Vagina (tissue), 2 donors: ENCODE data around the gene KIF21A. TPM values are rescaled to one million over a fixed set of nuclear protein-coding genes. Genes with fewer than 3 reads are reported as not detected.

Experiments used
- DNase-seq, 2 donors: peaks; one replicate each; pipeline ENCODE4 v3.0.0-alpha.2; 2017; ENCODE audit errors: extremely low spot score in 2 of 2
- H3K27ac ChIP-seq: fragments of 200-600 bp; sonication (generic); one replicate; pipeline ENCODE4 v1.5.1; 2019
- H3K27me3 ChIP-seq: fragments of 200-600 bp; sonication (generic); one replicate; pipeline ENCODE4 v1.5.1; 2019
- H3K36me3 ChIP-seq, 2 donors: fragments of 200-600 bp; sonication (generic); one replicate each; pipeline ENCODE4 v1.5.1; 2017 to 2019
- H3K4me1 ChIP-seq: fragments of 200-600 bp; sonication (generic); one replicate; pipeline ENCODE4 v1.5.1; 2019
- H3K4me3 ChIP-seq, 2 donors: fragments of 200-600 bp; sonication (generic); 1 replicate in 1 of 2; 2 replicates in 1 of 2; pipeline ENCODE4 v1.5.1; 2016 to 2019
- H3K9me3 ChIP-seq: fragments of 200-600 bp; sonication (generic); one replicate; pipeline ENCODE4 v1.5.1; 2019
- POLR2A ChIP-seq, 2 donors: fragments of 450-650 bp; IDR thresholded peaks; one replicate each; pipeline ENCODE4 v1.6.1; 2017; ENCODE audit warnings: antibody characterized with exemption in 2 of 2, mild to moderate bottlenecking in 2 of 2, moderate library complexity in 2 of 2
- POLR2AphosphoS5 ChIP-seq, 2 donors: sonication (generic); formaldehyde crosslinking; IDR thresholded peaks; one replicate each; pipeline ENCODE4 v1.9.0; 2017; ENCODE audit warnings: antibody characterized with exemption in 2 of 2, mild to moderate bottlenecking in 2 of 2, low read depth in 1 of 2; ENCODE audit not compliant: insufficient read depth in 1 of 2
- intact Hi-C: fragments of 100-400 bp; cut with DNase I; formaldehyde crosslinking; loops from one replicate; pipeline ENCODE4 v1.15.1; 2023
- total RNA-seq: library from RNA; depleted of rRNA; stranded (reverse); fragments of >200 nt; gene quantifications from one replicate; pipeline ENCODE4 v1.2.3, GENCODE V29; 2016
- TF ChIP-seq, protein P1 (sequence below), 3 experiments: fragments of 450-650 bp in 2 of 3; fragments of 200-600 bp in 1 of 3; sonication (generic) in 1 of 3; IDR thresholded peaks; one replicate each; pipeline ENCODE4 v1.5.1; 2017 to 2019; ENCODE audit warnings: antibody characterized with exemption in 3 of 3, mild to moderate bottlenecking in 2 of 3, moderate library complexity in 2 of 3

KIF21A gene, protein sequence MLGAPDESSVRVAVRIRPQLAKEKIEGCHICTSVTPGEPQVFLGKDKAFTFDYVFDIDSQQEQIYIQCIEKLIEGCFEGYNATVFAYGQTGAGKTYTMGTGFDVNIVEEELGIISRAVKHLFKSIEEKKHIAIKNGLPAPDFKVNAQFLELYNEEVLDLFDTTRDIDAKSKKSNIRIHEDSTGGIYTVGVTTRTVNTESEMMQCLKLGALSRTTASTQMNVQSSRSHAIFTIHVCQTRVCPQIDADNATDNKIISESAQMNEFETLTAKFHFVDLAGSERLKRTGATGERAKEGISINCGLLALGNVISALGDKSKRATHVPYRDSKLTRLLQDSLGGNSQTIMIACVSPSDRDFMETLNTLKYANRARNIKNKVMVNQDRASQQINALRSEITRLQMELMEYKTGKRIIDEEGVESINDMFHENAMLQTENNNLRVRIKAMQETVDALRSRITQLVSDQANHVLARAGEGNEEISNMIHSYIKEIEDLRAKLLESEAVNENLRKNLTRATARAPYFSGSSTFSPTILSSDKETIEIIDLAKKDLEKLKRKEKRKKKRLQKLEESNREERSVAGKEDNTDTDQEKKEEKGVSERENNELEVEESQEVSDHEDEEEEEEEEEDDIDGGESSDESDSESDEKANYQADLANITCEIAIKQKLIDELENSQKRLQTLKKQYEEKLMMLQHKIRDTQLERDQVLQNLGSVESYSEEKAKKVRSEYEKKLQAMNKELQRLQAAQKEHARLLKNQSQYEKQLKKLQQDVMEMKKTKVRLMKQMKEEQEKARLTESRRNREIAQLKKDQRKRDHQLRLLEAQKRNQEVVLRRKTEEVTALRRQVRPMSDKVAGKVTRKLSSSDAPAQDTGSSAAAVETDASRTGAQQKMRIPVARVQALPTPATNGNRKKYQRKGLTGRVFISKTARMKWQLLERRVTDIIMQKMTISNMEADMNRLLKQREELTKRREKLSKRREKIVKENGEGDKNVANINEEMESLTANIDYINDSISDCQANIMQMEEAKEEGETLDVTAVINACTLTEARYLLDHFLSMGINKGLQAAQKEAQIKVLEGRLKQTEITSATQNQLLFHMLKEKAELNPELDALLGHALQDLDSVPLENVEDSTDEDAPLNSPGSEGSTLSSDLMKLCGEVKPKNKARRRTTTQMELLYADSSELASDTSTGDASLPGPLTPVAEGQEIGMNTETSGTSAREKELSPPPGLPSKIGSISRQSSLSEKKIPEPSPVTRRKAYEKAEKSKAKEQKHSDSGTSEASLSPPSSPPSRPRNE (N-terminal part only)
- total RNA-seq, result 26.3 TPM

DNA sequence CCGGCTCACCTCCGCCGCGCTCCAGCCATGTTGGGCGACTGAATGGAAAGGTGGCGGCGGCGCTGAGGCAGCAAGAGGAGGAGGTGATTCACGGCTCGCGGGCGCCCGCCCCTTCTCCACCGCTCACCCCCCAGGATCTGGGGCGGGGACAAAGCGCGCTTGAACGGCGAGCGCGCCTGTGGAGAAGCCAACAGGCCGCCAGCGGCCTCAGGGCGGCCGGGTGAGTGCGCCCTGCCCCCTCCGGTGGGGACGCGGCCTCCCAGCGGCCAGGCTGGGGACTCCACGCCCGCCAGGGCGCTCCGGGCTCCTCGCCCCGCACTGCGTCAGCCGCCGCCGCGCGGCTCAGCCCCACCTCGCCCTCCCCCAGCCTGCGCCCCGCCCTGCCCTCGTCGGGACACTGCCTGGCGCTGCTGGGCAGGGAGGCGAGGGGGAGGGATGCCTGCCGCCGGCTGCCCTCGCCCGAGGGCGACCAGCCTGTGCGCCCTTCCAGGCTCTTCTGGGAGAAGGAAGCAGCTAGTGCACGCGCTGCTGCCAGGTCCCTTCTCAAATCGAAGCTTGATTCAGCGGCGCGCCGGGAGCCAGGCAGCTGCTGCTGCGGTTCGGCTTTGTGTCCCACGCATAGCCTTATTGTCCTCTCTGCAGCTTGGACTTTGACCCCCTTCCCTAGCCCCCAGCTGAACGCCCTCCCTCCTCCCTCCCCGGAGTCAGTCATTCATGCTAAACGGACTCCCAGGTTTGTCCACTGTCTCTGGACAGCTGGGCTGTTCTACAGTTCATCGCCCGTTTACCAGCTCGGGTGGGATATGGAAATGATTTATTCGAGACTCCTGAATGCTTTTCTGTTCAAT, at the start of gene KIF21A:
Gene KIF21A (minus strand): TSS at position 40 of the 848 bp plus-strand sequence. CDS start 150 bp downstream, outside the sequence.
- no peaks in the 10 kb centered on the region for H3K36me3 ChIP-seq
- DNase-seq, result peak in 1 of 2 donors; percentile 91
- H3K27me3 ChIP-seq, result no peaks in the 10 kb centered on the region
- H3K4me1 ChIP-seq, result peaks cover 10% of the 10 kb centered on the region
- peak within 1 kb of the TSS; percentile 82 to 83 for H3K4me3 ChIP-seq
- peak within 1 kb of the TSS; percentile 89 for H3K27ac ChIP-seq
- TF ChIP-seq POLR2A (IDR thresholded peaks at IDR 0.05) (peak in 1 of 2 donors; percentile 45), POLR2AphosphoS5 (IDR thresholded peaks at IDR 0.05; ENCODE audit: insufficient read depth in 1 of 2, low read depth in 1 of 2) (peak in 1 of 2 donors; percentile 69)
- TF ChIP-seq, protein P1, sequence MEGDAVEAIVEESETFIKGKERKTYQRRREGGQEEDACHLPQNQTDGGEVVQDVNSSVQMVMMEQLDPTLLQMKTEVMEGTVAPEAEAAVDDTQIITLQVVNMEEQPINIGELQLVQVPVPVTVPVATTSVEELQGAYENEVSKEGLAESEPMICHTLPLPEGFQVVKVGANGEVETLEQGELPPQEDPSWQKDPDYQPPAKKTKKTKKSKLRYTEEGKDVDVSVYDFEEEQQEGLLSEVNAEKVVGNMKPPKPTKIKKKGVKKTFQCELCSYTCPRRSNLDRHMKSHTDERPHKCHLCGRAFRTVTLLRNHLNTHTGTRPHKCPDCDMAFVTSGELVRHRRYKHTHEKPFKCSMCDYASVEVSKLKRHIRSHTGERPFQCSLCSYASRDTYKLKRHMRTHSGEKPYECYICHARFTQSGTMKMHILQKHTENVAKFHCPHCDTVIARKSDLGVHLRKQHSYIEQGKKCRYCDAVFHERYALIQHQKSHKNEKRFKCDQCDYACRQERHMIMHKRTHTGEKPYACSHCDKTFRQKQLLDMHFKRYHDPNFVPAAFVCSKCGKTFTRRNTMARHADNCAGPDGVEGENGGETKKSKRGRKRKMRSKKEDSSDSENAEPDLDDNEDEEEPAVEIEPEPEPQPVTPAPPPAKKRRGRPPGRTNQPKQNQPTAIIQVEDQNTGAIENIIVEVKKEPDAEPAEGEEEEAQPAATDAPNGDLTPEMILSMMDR (IDR thresholded peaks at IDR 0.05), result peak in 1 of 3 experiments; percentile 68
- intact Hi-C loops, result no loop called here
- H3K9me3 ChIP-seq, result no peaks in the 10 kb centered on the region

DNA sequence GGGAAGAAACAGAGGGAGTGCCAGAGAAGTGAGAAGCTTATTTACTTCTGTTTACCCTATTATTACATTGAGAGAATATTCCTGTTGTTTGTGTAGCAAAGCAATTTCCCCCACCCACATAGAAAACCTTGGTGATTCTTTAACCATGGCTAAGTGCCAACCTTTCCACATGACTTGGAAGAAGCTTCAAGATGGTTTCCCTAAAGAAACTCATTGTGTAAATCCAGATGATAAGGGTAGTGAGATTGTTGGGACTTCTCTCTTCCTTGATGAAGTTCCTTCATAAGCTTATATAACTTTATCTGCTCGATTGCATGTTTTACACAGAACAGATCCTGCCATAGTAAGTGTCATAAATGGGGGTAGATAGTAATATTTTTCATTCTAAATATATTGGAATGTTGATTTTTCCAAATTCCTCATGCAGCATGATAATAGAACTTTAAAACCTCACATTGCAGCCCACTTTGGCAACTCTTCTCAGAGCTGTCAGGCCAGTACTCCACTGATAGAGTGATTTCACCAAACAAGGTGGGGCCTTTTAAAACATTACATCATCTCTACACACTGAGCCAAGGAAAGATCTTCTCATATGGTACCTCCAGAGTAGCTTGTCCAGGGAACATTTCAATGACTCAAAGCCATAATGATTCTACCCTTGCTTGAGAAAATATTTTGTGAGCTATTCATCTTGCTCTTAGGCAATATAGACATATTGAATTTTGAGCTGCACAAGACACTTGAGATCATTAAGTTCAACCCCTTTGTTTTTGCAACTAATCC, 47.8 kb upstream of the KIF21A start:
- intact Hi-C loops, result no loop called here
- H3K4me3 ChIP-seq, result no peak overlapping the region
- TF ChIP-seq, protein P1 (IDR thresholded peaks at IDR 0.05), result no peak
- TF ChIP-seq POLR2AphosphoS5 (IDR thresholded peaks at IDR 0.05; ENCODE audit: insufficient read depth in 1 of 2, low read depth in 1 of 2) (no peak), POLR2A (IDR thresholded peaks at IDR 0.05) (no peak)
- no peak overlapping the region for H3K27ac ChIP-seq
- H3K36me3 ChIP-seq, result no peaks in the 10 kb centered on the region
- no peaks in the 10 kb centered on the region for H3K9me3 ChIP-seq
- DNase-seq, result no peak
- no peaks in the 10 kb centered on the region for H3K4me1 ChIP-seq
- no peaks in the 10 kb centered on the region for H3K27me3 ChIP-seq

DNA sequence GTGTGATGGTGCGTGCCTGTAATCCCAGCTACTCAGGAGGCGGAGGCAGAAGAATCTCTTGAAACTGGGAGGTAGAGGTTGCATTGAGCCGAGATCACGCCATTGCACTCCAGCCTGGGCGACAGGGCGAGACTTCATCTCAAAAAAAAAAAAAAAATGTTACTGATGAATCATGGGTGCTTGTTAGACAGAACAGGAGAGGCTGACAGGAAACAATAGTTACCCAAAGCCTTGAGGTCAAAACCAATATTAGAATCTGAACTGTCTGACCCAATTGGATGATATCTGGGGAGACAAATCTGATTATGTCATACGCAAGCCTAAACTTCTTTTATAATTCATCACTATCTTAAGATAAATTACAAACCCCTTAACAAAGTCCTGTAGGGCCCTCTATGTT, 40.7 kb upstream of the KIF21A start:
- no peaks in the 10 kb centered on the region for H3K36me3 ChIP-seq
- intact Hi-C loops, result no loop called here

More for the DNA sequence above, 40.7 kb upstream of the KIF21A start:
- Histone ChIP-seq H3K27ac (no peak overlapping the region), H3K4me3 (no peak overlapping the region), H3K4me1 (no peaks in the 10 kb centered on the region), H3K27me3 (no peaks in the 10 kb centered on the region), H3K9me3 (no peaks in the 10 kb centered on the region)
- no peak for DNase-seq
- TF ChIP-seq, protein P1 (IDR thresholded peaks at IDR 0.05), result no peak
- TF ChIP-seq POLR2AphosphoS5 (IDR thresholded peaks at IDR 0.05; ENCODE audit: insufficient read depth in 1 of 2, low read depth in 1 of 2) (no peak), POLR2A (IDR thresholded peaks at IDR 0.05) (no peak)
